B cell (primary cell): ENCODE results near the gene CD99L2. TPM values are rescaled to one million over a fixed set of nuclear protein-coding genes. Genes with fewer than 3 reads are reported as not detected.

Experiments used
- ATAC-seq: fragments of 200-7000 bp; cut with Tn5 transposase; one replicate; pipeline ENCODE4 v1.10.0; 2021; ENCODE audit warnings: low read depth, mild to moderate bottlenecking, moderate number of reproducible peaks, moderate library complexity
- CTCF ChIA-PET: fragments of 350-600 bp; sonication (Branson Sonifier 250); formaldehyde crosslinking; loops from one replicate; lab custom pipeline; 2021; ENCODE audit warnings: antibody characterized with exemption, inconsistent platforms; lab: Charles Lee
- POLR2A ChIA-PET: fragments of 350-600 bp; sonication (Branson Sonifier 250); formaldehyde crosslinking; loops from one replicate; lab custom pipeline; 2021; ENCODE audit warnings: antibody characterized with exemption; lab: Charles Lee
- DNase-seq: peaks from one replicate; pipeline ENCODE4 v3.0.0; 2013
- H2AFZ ChIP-seq: 2 replicates; pipeline ENCODE4 v1.6.1; 2012; ENCODE audit warnings: mild to moderate bottlenecking, low read depth, low read length; ENCODE audit not compliant: insufficient read depth, poor library complexity, severe bottlenecking
- H3K27ac ChIP-seq, 2 donors: 1 replicate in 1 of 2; 2 replicates in 1 of 2; pipeline ENCODE4 v1.5.1; 2012 to 2013; ENCODE audit warnings: low read length in 2 of 2, mild to moderate bottlenecking in 2 of 2, moderate library complexity in 1 of 2
- H3K27me3 ChIP-seq, 4 experiments: fragments of 200-600 bp in 1 of 4; sonication (generic) in 1 of 4; replicated peaks in 1 of 4; 1 replicate in 2 of 4; 2 replicates in 2 of 4; pipeline versions ENCODE4 v1.6.1 to v1.7.0; 2013 to 2016; ENCODE audit warnings: low read length in 3 of 4, mild to moderate bottlenecking in 2 of 4, mixed read lengths in 1 of 4, moderate library complexity in 1 of 4; ENCODE audit not compliant: insufficient read depth in 4 of 4, control insufficient read depth in 3 of 4; ENCODE audit errors: control extremely low read depth in 1 of 4
- H3K36me3 ChIP-seq, 2 experiments: replicated peaks in 1 of 2; 1 replicate in 1 of 2; 2 replicates in 1 of 2; pipeline versions ENCODE4 v1.6.1 to v1.7.1; 2013; ENCODE audit warnings: low read length in 1 of 2; ENCODE audit not compliant: insufficient read depth in 2 of 2, control insufficient read depth in 1 of 2; ENCODE audit errors: control extremely low read depth in 1 of 2, extremely low read depth in 1 of 2
- H3K4me1 ChIP-seq, 2 donors: fragments of 200-600 bp in 1 of 2; sonication (generic) in 1 of 2; 1 replicate in 1 of 2; 2 replicates in 1 of 2; pipeline versions ENCODE4 v1.5.1 to v1.6.1; 2013 to 2017; ENCODE audit warnings: low read length in 2 of 2; ENCODE audit not compliant: control insufficient read depth in 2 of 2, insufficient read depth in 2 of 2
- H3K4me2 ChIP-seq: replicated peaks from 2 replicates; pipeline ENCODE3; 2012; ENCODE audit warnings: mild to moderate bottlenecking, low read depth, low read length; ENCODE audit not compliant: poor library complexity, severe bottlenecking
- H3K4me3 ChIP-seq, 5 experiments: fragments of 200-600 bp in 1 of 5; sonication (generic) in 1 of 5; 1 replicate in 3 of 5; 2 replicates in 2 of 5; pipeline versions ENCODE4 v1.5.1 to v1.7.0; 2011 to 2016; ENCODE audit warnings: low read length in 4 of 5, mild to moderate bottlenecking in 4 of 5, low read depth in 2 of 5, control low read depth in 1 of 5, moderate library complexity in 1 of 5; ENCODE audit not compliant: insufficient read depth in 1 of 5; ENCODE audit errors: control extremely low read depth in 1 of 5, extremely low read depth in 1 of 5
- H3K79me2 ChIP-seq: fragments of 200-600 bp; sonication (generic); one replicate; pipeline ENCODE4 v1.6.0; 2016; ENCODE audit warnings: low read length; ENCODE audit not compliant: control insufficient read depth, insufficient read depth
- H3K9ac ChIP-seq: fragments of 200-600 bp; sonication (generic); 2 replicates; pipeline ENCODE4 v1.6.1; 2017; ENCODE audit warnings: mild to moderate bottlenecking, low read length, moderate library complexity
- H3K9me3 ChIP-seq, 3 donors: one replicate each; pipeline versions ENCODE4 v1.6.1 to v1.7.1; 2013; ENCODE audit warnings: low read length in 2 of 3; ENCODE audit not compliant: control insufficient read depth in 2 of 3, insufficient read depth in 1 of 3; ENCODE audit errors: control extremely low read depth in 1 of 3
- H4K20me1 ChIP-seq: 2 replicates; pipeline ENCODE4 v1.6.0; 2012; ENCODE audit warnings: mild to moderate bottlenecking, low read length; ENCODE audit not compliant: insufficient read depth, control insufficient read depth, poor library complexity, severe bottlenecking
- H3K27ac Mint-ChIP-seq: one replicate; pipeline ENCODE4 v1.8.0; 2021; ENCODE audit warnings: mixed read lengths
- H3K27me3 Mint-ChIP-seq: one replicate; pipeline ENCODE4 v1.8.0; 2021; ENCODE audit warnings: mixed read lengths
- H3K4me1 Mint-ChIP-seq: one replicate; pipeline ENCODE4 v1.8.0; 2021; ENCODE audit warnings: mixed read lengths
- H3K4me3 Mint-ChIP-seq: one replicate; pipeline ENCODE4 v1.8.0; 2021; ENCODE audit warnings: mixed read lengths
- H3K9me3 Mint-ChIP-seq: one replicate; pipeline ENCODE4 v1.8.0; 2022; ENCODE audit warnings: mixed read lengths; ENCODE audit not compliant: insufficient read depth
- CTCF ChIP-seq: fragments of 200-600 bp; IDR thresholded peaks from one replicate; pipeline ENCODE4 v1.8.0; 2022; ENCODE audit warnings: antibody characterized with exemption, mild to moderate bottlenecking
- EZH2 ChIP-seq: IDR thresholded peaks from 2 replicates; pipeline ENCODE4 v1.6.1; 2012; ENCODE audit warnings: borderline replicate concordance, low read depth, mild to moderate bottlenecking, moderate library complexity, low read length; ENCODE audit not compliant: insufficient read depth, poor library complexity, severe bottlenecking
- WGBS: methylation state at CpG from one replicate; pipeline ENCODE4 v1.1.5; 2013; ENCODE audit warnings: missing lambda C conversion rate; ENCODE audit not compliant: insufficient coverage; 5-methylcytosine and 5-hydroxymethylcytosine counted together
- intact Hi-C: fragments of 100-400 bp; cut with micrococcal nuclease; formaldehyde crosslinking; loops from one replicate; pipeline ENCODE4 v1.10.0; 2022
- polyA plus RNA-seq: library from polyadenylated mRNA; depleted of rRNA; stranded (reverse); fragments of >200 nt; gene quantifications from 2 replicates; pipeline ENCODE4 v1.2.3, GENCODE V29; 2012
- total RNA-seq, 2 donors: library from RNA; stranded (reverse); fragments of 120-200 nt in 1 of 2; gene quantifications; 1 replicate in 1 of 2; 2 replicates in 1 of 2; pipeline versions ENCODE4 v1.2.3 to v1.2.4, GENCODE V29; 2013 to 2022

CD99L2 gene
- total and polyA plus RNA-seq, 2 donors (not counting 1 experiment from before 2014, with no cell fraction given) = 8.7 to 17.8 TPM

GRCh38 chrX:150769408-150769807 lies 129.1 kb downstream of the CD99L2 start:
- Mint-ChIP-seq H3K27me3 (no peaks in the 10 kb centered on the region), H3K27ac (no peak overlapping the region), H3K4me3 (no peak overlapping the region), H3K9me3 (no peaks in the 10 kb centered on the region), H3K4me1 (no peaks in the 10 kb centered on the region)
- no peaks in the 10 kb centered on the region for H4K20me1 ChIP-seq
- 98% methylated on average over 12 of the region's 13 CpGs for WGBS
- H3K4me1 ChIP-seq = no peaks in the 10 kb centered on the region
- H3K79me2 ChIP-seq = no peaks in the 10 kb centered on the region
- intact Hi-C loops = no loop called here
- H3K36me3 ChIP-seq = no peaks in the 10 kb centered on the region
- H3K27ac ChIP-seq = no peak overlapping the region
- H3K4me2 ChIP-seq = no peak overlapping the region
- H3K9ac ChIP-seq = no peak overlapping the region
- no peak for TF ChIP-seq EZH2
- no peak for TF ChIP-seq CTCF
- POLR2A ChIA-PET = no interaction called here
- no peak overlapping the region for H2AFZ ChIP-seq
- no peak overlapping the region for H3K4me3 ChIP-seq
- no peaks in the 10 kb centered on the region for H3K27me3 ChIP-seq
- DNase-seq = no peak
- no peaks in the 10 kb centered on the region for H3K9me3 ChIP-seq
- no peak for ATAC-seq
- CTCF ChIA-PET = interaction anchor here (5.7 kb wide), 1 partner anchor 312 kb away, joined by 126 read pairs; no protein-coding TSS in a partner anchor

- no peaks in the 10 kb centered on the region for H3K27me3 ChIP-seq
- H3K4me3 ChIP-seq = no peak overlapping the region
- DNase-seq (no peak), ATAC-seq (no peak)
- H3K27ac ChIP-seq = no peak overlapping the region
- no peak overlapping the region for H3K9ac ChIP-seq
- H3K79me2 ChIP-seq = no peaks in the 10 kb centered on the region
- Mint-ChIP-seq H3K27me3 (no peaks in the 10 kb centered on the region), H3K4me3 (no peak overlapping the region), H3K4me1 (no peaks in the 10 kb centered on the region), H3K27ac (no peak overlapping the region), H3K9me3 (no peaks in the 10 kb centered on the region)
- POLR2A ChIA-PET = no interaction called here
- no peak overlapping the region for H2AFZ ChIP-seq
- no peak overlapping the region for H3K4me2 ChIP-seq
- CTCF ChIA-PET = interaction anchor here (5.7 kb wide), 1 partner anchor 313 kb away, joined by 126 read pairs; no protein-coding TSS in a partner anchor
- H4K20me1 ChIP-seq = no peaks in the 10 kb centered on the region
- intact Hi-C loops = no loop called here
- no peak for TF ChIP-seq EZH2
- no peak for TF ChIP-seq CTCF
- H3K36me3 ChIP-seq = no peaks in the 10 kb centered on the region
- H3K4me1 ChIP-seq = no peaks in the 10 kb centered on the region
- no peaks in the 10 kb centered on the region for H3K9me3 ChIP-seq
- no CpG with 5 or more reads among the region's 19 CpGs for WGBS
These were observed 129.8 kb downstream of the CD99L2 start for GRCh38 chrX:150768580-150769190.
